Activated T-cell treated with anti-CD3 and anti-CD28 coated beads, Interleukin-2, amount 50 U/mL, for 24 hours (primary cell): ENCODE data around the gene RALGPS1.
"Not testable (repeated sequence)": the region's sequence is repeated elsewhere in the genome, so short reads cannot be mapped to it uniquely, and the experiment has no call there.

ENCODE experiments used
- DNase-seq: peaks from one replicate; pipeline ENCODE4 v3.0.0-alpha.2; 2020
- H3K27ac Mint-ChIP-seq: 2 replicates; pipeline ENCODE4 v1.8.0; 2020; ENCODE audit warnings: mild to moderate bottlenecking, mixed read lengths
- H3K27me3 Mint-ChIP-seq: 2 replicates; pipeline ENCODE4 v1.8.0; 2020; ENCODE audit warnings: mixed read lengths
- H3K36me3 Mint-ChIP-seq: 2 replicates; pipeline ENCODE4 v1.8.0; 2020; ENCODE audit warnings: low read depth, mixed read lengths
- H3K4me1 Mint-ChIP-seq: 2 replicates; pipeline ENCODE4 v1.8.0; 2020; ENCODE audit warnings: low read depth, mixed read lengths
- H3K4me3 Mint-ChIP-seq: 2 replicates; pipeline ENCODE4 v1.8.0; 2020; ENCODE audit warnings: mild to moderate bottlenecking, moderate library complexity, mixed read lengths
- H3K9me3 Mint-ChIP-seq: 2 replicates; pipeline ENCODE4 v1.8.0; 2020; ENCODE audit warnings: mixed read lengths

RALGPS1 gene

GRCh38 chr9:127162864-127163365 is 248.3 kb downstream of the RALGPS1 start:
- H3K4me1 Mint-ChIP-seq = peaks cover 27% of the 10 kb centered on the region
- no peaks in the 10 kb centered on the region for H3K27me3 Mint-ChIP-seq
- H3K4me3 Mint-ChIP-seq = no peak overlapping the region
- no peak for DNase-seq
- no peaks in the 10 kb centered on the region for H3K36me3 Mint-ChIP-seq
- H3K27ac Mint-ChIP-seq = no peak overlapping the region
- H3K9me3 Mint-ChIP-seq = no peaks in the 10 kb centered on the region

GRCh38 chr9:127163409-127163808 is 248.8 kb downstream of the RALGPS1 start:
- no peak for DNase-seq
- no peak overlapping the region for H3K4me3 Mint-ChIP-seq
- no peaks in the 10 kb centered on the region for H3K36me3 Mint-ChIP-seq
- H3K9me3 Mint-ChIP-seq = no peaks in the 10 kb centered on the region
- peaks cover 27% of the 10 kb centered on the region for H3K4me1 Mint-ChIP-seq
- no peaks in the 10 kb centered on the region for H3K27me3 Mint-ChIP-seq
- no peak overlapping the region for H3K27ac Mint-ChIP-seq

- H3K36me3 Mint-ChIP-seq = no peaks in the 10 kb centered on the region
- peaks cover 24% of the 10 kb centered on the region for H3K4me1 Mint-ChIP-seq
- H3K9me3 Mint-ChIP-seq = no peaks in the 10 kb centered on the region
- no peak overlapping the region for H3K4me3 Mint-ChIP-seq
- no peak overlapping the region for H3K27ac Mint-ChIP-seq
- H3K27me3 Mint-ChIP-seq = no peaks in the 10 kb centered on the region
- DNase-seq = no peak
Observed at GRCh38 chr9:127165116-127165515, 250.5 kb downstream of the RALGPS1 start.

GRCh38 chr9:127166111-127166510 is 251.5 kb downstream of the RALGPS1 start:
- Mint-ChIP-seq H3K4me1 (peaks cover 24% of the 10 kb centered on the region), H3K9me3 (no peaks in the 10 kb centered on the region), H3K36me3 (no peaks in the 10 kb centered on the region), H3K27me3 (no peaks in the 10 kb centered on the region), H3K4me3 (no peak overlapping the region), H3K27ac (no peak overlapping the region)
- no peak for DNase-seq

- H3K27ac Mint-ChIP-seq = no peak overlapping the region
- no peak overlapping the region for H3K4me3 Mint-ChIP-seq
Observed at GRCh38 chr9:127166651-127167524, 252.3 kb downstream of the RALGPS1 start.

DNA sequence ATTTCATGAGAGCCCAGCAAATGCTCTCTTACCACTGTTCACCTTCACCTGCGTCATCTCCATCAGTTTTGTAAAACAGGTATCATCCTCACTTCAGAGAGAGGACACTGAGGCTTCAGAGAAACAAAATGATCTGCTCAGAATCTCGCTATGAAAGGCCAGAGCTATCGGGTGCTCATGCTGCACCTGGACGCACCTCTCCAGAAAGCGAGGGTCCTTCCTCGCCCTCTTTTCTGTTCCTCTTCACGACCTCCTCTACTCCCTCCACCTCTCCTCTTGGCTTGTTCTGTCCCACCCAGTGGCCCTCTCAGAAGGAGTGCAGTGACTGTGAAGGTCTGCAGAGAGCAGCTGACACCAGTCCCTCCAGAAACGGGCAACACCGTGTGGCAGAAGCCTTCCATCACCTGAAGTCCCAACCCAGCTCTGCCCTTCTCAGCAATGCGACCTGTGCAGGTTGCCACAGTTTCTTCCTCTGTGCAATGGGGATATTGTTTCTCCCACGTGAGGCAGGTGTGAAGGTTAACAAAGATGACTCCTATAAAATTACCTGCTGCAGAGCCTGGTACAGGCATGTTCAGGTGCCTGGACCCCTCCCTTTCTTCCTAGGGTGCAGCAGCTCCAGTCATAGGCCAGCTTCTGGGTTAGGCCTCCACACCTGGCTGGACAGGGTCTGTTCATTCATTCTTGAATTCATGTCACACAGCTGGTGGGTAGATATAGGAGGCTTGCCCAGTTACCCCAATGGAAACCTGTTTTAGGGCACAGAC is 253.2 kb downstream of the RALGPS1 start:
- no peak overlapping the region for H3K27ac Mint-ChIP-seq

More at GRCh38 chr9:127166651-127167524, 252.3 kb downstream of the RALGPS1 start:
- no peak for DNase-seq
- Mint-ChIP-seq H3K36me3 (no peaks in the 10 kb centered on the region), H3K4me1 (peaks cover 20% of the 10 kb centered on the region), H3K27me3 (no peaks in the 10 kb centered on the region), H3K9me3 (no peaks in the 10 kb centered on the region)

DNA sequence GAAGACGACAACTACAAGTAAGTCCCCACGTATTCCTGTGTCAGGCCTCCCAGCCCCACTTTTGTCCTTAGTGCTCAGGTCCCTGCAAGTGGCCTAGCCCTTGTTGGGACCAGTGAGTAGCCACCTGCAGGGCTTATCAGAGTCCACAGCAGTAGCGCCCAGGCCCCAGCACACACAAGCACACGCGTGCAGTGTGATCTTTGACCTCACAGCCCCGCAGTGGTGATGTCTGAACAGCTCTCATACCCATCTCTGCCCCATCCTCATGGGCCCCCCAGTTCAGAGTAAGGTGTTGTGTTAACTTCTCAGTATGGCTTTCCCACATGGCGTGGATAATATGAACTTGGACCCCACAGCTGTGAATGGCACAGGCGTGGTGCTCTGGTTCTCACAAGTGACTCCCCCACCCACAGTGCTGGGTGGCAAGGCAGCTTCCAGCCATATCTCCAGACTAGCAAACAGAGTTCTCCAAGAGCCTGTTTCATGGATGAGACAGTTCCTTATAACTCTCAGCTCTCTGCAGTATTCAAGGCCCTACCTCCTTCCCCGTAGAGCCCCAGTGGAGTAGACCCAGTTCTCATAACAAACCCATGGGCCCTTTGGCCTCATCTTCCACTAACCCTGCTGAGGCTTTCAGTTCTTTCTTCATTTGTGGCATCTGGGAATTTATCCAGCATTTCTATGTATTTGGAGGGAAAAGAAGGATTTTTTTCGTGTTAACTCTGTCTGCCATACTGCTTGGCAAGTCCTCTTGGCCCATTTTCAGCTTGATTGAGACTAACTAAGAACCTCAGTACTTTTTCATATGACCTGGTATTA is 254.4 kb downstream of the RALGPS1 start:
- no peaks in the 10 kb centered on the region for H3K36me3 Mint-ChIP-seq
- no peaks in the 10 kb centered on the region for H3K27me3 Mint-ChIP-seq
- no peak overlapping the region for H3K4me3 Mint-ChIP-seq
- no peak for DNase-seq
- H3K9me3 Mint-ChIP-seq = no peaks in the 10 kb centered on the region
- H3K27ac Mint-ChIP-seq = no peak overlapping the region
- H3K4me1 Mint-ChIP-seq = peaks cover 2% of the 10 kb centered on the region

More for the DNA sequence above, 253.2 kb downstream of the RALGPS1 start:
- no peaks in the 10 kb centered on the region for H3K36me3 Mint-ChIP-seq
- H3K9me3 Mint-ChIP-seq = no peaks in the 10 kb centered on the region
- DNase-seq = no peak
- peaks cover 13% of the 10 kb centered on the region for H3K4me1 Mint-ChIP-seq
- H3K4me3 Mint-ChIP-seq = no peak overlapping the region
- no peaks in the 10 kb centered on the region for H3K27me3 Mint-ChIP-seq

DNA sequence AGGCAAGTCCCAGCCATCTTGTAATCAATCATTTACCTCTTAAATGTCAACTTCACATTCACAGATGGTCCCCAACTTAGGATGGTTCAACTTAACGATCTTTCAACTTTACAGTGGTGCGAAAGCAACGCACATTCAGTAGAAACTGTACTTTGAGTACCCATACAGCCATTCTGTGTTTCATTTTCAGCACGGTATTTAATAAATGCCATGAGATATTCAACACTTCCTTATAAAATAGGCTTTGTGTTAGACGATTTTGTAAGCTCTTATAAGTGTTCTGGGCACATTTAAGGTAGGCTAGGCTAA is 254.9 kb downstream of the RALGPS1 start:
- Mint-ChIP-seq H3K27me3 (no peaks in the 10 kb centered on the region), H3K4me3 (no peak overlapping the region), H3K36me3 (no peaks in the 10 kb centered on the region), H3K27ac (no peak overlapping the region), H3K9me3 (no peaks in the 10 kb centered on the region), H3K4me1 (peaks cover 2% of the 10 kb centered on the region)
- no peak for DNase-seq

DNA sequence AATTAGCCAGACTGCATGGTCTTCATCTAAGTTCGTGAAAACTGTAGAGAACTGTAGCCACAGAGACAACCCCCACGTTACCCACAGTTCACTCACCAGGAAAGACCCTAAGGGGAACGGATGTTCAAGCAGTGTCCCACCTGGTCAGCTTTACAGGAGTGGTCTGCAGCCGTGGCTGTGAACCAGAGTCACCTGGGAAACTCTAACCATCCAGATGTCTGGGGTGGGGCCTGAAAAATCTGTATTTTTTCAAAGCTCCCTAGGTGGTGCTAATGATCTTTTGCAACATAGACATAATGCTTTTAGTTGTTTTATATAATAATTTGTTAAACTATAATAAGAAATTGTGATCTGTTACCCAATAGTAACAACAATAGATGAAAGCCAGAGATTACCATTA is 255.5 kb downstream of the RALGPS1 start:
- Mint-ChIP-seq H3K36me3 (no peaks in the 10 kb centered on the region), H3K27ac (no peak overlapping the region), H3K9me3 (no peaks in the 10 kb centered on the region), H3K27me3 (no peaks in the 10 kb centered on the region), H3K4me1 (peaks cover 2% of the 10 kb centered on the region), H3K4me3 (no peak overlapping the region)
- no peak for DNase-seq

GRCh38 chr9:127170652-127171051 is 256.1 kb downstream of the RALGPS1 start:
- no peak overlapping the region for H3K4me3 Mint-ChIP-seq
- no peaks in the 10 kb centered on the region for H3K27me3 Mint-ChIP-seq
- no peak for DNase-seq
- H3K9me3 Mint-ChIP-seq = no peaks in the 10 kb centered on the region
- no peaks in the 10 kb centered on the region for H3K36me3 Mint-ChIP-seq
- no peak overlapping the region for H3K27ac Mint-ChIP-seq
- peaks cover 2% of the 10 kb centered on the region for H3K4me1 Mint-ChIP-seq

DNA sequence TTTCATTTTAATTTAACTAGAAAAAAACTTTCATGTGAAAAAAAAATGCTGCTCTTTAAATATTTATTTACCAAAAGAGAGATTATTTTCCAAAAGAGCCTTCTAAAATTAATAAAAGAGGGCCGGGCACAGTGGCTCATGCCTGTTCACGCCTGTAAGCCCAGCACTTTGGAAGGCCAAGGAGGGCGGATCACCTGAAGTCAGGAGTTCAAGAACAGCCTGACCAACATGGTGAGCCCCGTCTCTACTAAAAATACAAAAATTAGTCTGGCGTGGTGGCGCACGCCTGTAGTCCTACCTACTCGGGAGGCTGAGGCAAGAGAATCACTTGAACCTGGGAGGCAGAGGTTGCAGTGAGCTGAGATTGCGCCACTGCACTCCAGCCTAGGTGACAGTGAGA is 256.8 kb downstream of the RALGPS1 start:
- not testable (repeated sequence) for H3K27me3 Mint-ChIP-seq, H3K9me3 Mint-ChIP-seq, H3K4me3 Mint-ChIP-seq, H3K4me1 Mint-ChIP-seq, H3K36me3 Mint-ChIP-seq, H3K27ac Mint-ChIP-seq, DNase-seq

GRCh38 chr9:127172066-127172707 is 257.6 kb downstream of the RALGPS1 start:
- Mint-ChIP-seq H3K9me3 (no peaks in the 10 kb centered on the region), H3K27ac (no peak overlapping the region), H3K27me3 (no peaks in the 10 kb centered on the region), H3K4me1 (no peaks in the 10 kb centered on the region), H3K36me3 (no peaks in the 10 kb centered on the region), H3K4me3 (no peak overlapping the region)
- DNase-seq = no peak

- Mint-ChIP-seq H3K9me3 (no peaks in the 10 kb centered on the region), H3K4me3 (no peak overlapping the region), H3K4me1 (no peaks in the 10 kb centered on the region), H3K36me3 (no peaks in the 10 kb centered on the region), H3K27me3 (no peaks in the 10 kb centered on the region), H3K27ac (no peak overlapping the region)
- DNase-seq = no peak
Observed at GRCh38 chr9:127173063-127173462, 258.5 kb downstream of the RALGPS1 start.
